ENCODE data around the gene IRGQ.

Gene IRGQ

GRCh38 chr19:43540381-43540780 is 55.6 kb downstream of the IRGQ start:
- no peak for DNase-seq

- DNase-seq, result peak in 1 of 3 experiments; percentile 6
These were observed 57.0 kb downstream of the IRGQ start for GRCh38 chr19:43538922-43539321.

- no peak for DNase-seq
These were observed 60.8 kb downstream of the IRGQ start for GRCh38 chr19:43534816-43535761.
